Heart right ventricle (tissue), 16 donors: ENCODE data around the gene CYB561D2. TPM values are rescaled to one million over a fixed set of nuclear protein-coding genes. Genes with fewer than 3 reads are reported as not detected.

Source experiments
- ATAC-seq, 8 donors: fragments of 200-7000 bp; cut with Tn5 transposase; one replicate each; pipeline ENCODE4 v1.9.1; 2020; ENCODE audit warnings: mild to moderate bottlenecking in 8 of 8, moderate library complexity in 8 of 8, moderate number of reproducible peaks in 1 of 8
- DNase-seq, 2 donors: peaks; one replicate each; pipeline ENCODE4 v3.0.0-alpha.2; 2020
- H3K27ac ChIP-seq, 10 donors: fragments of 200-600 bp; sonication (generic) in 2 of 10; one replicate each; pipeline versions ENCODE4 v1.5.0 to v1.8.0; 2020 to 2022; ENCODE audit warnings: mild to moderate bottlenecking in 3 of 10
- H3K27me3 ChIP-seq, 7 donors: fragments of 200-600 bp; one replicate each; pipeline ENCODE4 v1.8.0; 2021 to 2022; ENCODE audit warnings: mild to moderate bottlenecking in 2 of 7
- H3K36me3 ChIP-seq, 9 donors: fragments of 200-600 bp; sonication (generic) in 1 of 9; one replicate each; pipeline versions ENCODE4 v1.5.0 to v1.8.0; 2020 to 2022; ENCODE audit warnings: mild to moderate bottlenecking in 2 of 9
- H3K4me1 ChIP-seq, 9 donors: fragments of 200-600 bp; sonication (generic) in 1 of 9; one replicate each; pipeline versions ENCODE4 v1.5.0 to v1.8.0; 2020 to 2022; ENCODE audit warnings: mild to moderate bottlenecking in 4 of 9
- H3K4me3 ChIP-seq, 10 donors: fragments of 200-600 bp; sonication (generic) in 2 of 10; one replicate each; pipeline versions ENCODE4 v1.5.0 to v1.8.0; 2020 to 2022; ENCODE audit warnings: mild to moderate bottlenecking in 7 of 10, moderate library complexity in 2 of 10
- H3K9me3 ChIP-seq, 11 donors: fragments of 200-600 bp in 10 of 11; sonication (generic) in 2 of 11; one replicate each; pipeline versions ENCODE4 v1.5.0 to v1.8.0; 2013 to 2022; ENCODE audit warnings: mild to moderate bottlenecking in 2 of 11, control low read depth in 1 of 11, moderate library complexity in 1 of 11
- WGBS, 2 donors: extraction: QIAGEN DNeasy Blood & Tissue Kit; methylation state at CpG; one replicate each; pipeline ENCODE4 v1.1.7; 2013; ENCODE audit warnings: inconsistent platforms in 1 of 2; 5-methylcytosine and 5-hydroxymethylcytosine counted together
- intact Hi-C, 10 donors: fragments of 100-400 bp; cut with DNase I; formaldehyde crosslinking; loops; one replicate each; pipeline versions ENCODE4 v1.11.1 to v1.14.2; 2022
- polyA plus RNA-seq, 2 donors: library from polyadenylated mRNA; stranded (reverse); fragments of 200-250 nt; gene quantifications; one replicate each; pipeline ENCODE4 v1.2.3, GENCODE V29; 2013
- total RNA-seq, 10 donors: library from RNA; stranded (reverse); fragmentation: NEBNext Ultra II Directional in 3 of 10; extraction: Animal tissue kit (Norgen Biotek cat#: 25700) in 3 of 10; gene quantifications; one replicate each; pipeline versions ENCODE4 v1.2.1 to v1.2.4, GENCODE V29; 2021 to 2023
- TF ChIP-seq, protein P1 (sequence below), 9 donors: fragments of 200-600 bp; sonication (generic) in 2 of 9; IDR thresholded peaks; one replicate each; pipeline versions ENCODE4 v1.5.0 to v1.8.0; 2021 to 2022; ENCODE audit warnings: antibody characterized with exemption in 9 of 9, mild to moderate bottlenecking in 5 of 9, moderate library complexity in 1 of 9
- donor health status: Arrhythmogenic right ventricular cardiomyopathy.
- donor health status: ischemic (EF 13 %, LVEDD 7.1; RV severe dilation, severe dysfunction).
- donor health status: healthy with polysubstance abuse.
- donor health status: DM: no; HTN: yes; CAD: no.
- donor health status: DM: no; HTN: no; CAD: no.
- donor health status: ischemic (EF 25% LVEDD 6.9; RV normal size, moderate dysfunction).
- donor health status: ischemic (EF 25% LVEDD 5.7; RV mildly dilated, moderate dysfunction).
- donor health status: healthy.
- donor health status: DM: yes; HTN: yes; CAD: no.
- donor health status: Ischemic cardiomyopathy.
- donor health status: ischemic (EF 35%, LVEDD 5.7; RV mildly dilated, moderate dysfunction).
- donor health status: nonischemic (EF 11% LVEDD 7.7; RV severe dilation, severe dysfunction).
- donor health status: DM: yes; HTN: yes; CAD: no.
- donor health status: PGD.
- donor health status: ischemic (EF 29% LVEDD 5.4; RV normal size, mild dysfunction).
- donor health status: nonischemic (EF 23%, LVEDD 6.1; RV moderate dilation, normal function).

CYB561D2 gene
- total and polyA plus RNA-seq, 12 donors: 3.9 to 21.8 (median 5.8) TPM

DNA sequence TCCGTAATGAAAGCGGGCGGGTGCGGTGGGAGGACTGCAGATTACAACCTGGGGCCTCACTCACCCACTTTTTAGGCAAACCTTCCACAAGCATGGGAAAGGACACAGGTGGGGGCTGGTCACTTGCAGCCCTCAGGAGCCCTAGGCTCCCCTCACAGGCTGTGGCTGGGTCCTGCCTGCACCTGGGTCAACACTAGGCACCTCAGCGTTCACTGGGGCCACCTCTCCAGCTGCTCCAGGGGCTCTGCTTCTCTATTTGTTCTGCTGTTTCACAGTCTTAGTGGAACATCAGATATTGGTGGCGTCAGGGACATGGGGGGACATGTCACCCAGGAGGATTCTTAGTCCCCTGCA lies 38.7 kb downstream of the CYB561D2 start:
- Histone ChIP-seq H3K27ac (no peak overlapping the region), H3K4me1 (peaks cover 9 to 33% (median 26%) of the 10 kb centered on the region in 9 donors), H3K4me3 (no peak overlapping the region), H3K27me3 (no peaks in the 10 kb centered on the region), H3K9me3 (no peaks in the 10 kb centered on the region), H3K36me3 (no peaks in the 10 kb centered on the region)
- WGBS, 2 donors: 93 to 96% methylated on average over 6 of the region's 6 CpGs
- intact Hi-C loops: no loop called here
- TF ChIP-seq, protein P1, sequence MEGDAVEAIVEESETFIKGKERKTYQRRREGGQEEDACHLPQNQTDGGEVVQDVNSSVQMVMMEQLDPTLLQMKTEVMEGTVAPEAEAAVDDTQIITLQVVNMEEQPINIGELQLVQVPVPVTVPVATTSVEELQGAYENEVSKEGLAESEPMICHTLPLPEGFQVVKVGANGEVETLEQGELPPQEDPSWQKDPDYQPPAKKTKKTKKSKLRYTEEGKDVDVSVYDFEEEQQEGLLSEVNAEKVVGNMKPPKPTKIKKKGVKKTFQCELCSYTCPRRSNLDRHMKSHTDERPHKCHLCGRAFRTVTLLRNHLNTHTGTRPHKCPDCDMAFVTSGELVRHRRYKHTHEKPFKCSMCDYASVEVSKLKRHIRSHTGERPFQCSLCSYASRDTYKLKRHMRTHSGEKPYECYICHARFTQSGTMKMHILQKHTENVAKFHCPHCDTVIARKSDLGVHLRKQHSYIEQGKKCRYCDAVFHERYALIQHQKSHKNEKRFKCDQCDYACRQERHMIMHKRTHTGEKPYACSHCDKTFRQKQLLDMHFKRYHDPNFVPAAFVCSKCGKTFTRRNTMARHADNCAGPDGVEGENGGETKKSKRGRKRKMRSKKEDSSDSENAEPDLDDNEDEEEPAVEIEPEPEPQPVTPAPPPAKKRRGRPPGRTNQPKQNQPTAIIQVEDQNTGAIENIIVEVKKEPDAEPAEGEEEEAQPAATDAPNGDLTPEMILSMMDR (IDR thresholded peaks at IDR 0.05): no peak
- no peak for DNase-seq
- ATAC-seq: no peak

DNA sequence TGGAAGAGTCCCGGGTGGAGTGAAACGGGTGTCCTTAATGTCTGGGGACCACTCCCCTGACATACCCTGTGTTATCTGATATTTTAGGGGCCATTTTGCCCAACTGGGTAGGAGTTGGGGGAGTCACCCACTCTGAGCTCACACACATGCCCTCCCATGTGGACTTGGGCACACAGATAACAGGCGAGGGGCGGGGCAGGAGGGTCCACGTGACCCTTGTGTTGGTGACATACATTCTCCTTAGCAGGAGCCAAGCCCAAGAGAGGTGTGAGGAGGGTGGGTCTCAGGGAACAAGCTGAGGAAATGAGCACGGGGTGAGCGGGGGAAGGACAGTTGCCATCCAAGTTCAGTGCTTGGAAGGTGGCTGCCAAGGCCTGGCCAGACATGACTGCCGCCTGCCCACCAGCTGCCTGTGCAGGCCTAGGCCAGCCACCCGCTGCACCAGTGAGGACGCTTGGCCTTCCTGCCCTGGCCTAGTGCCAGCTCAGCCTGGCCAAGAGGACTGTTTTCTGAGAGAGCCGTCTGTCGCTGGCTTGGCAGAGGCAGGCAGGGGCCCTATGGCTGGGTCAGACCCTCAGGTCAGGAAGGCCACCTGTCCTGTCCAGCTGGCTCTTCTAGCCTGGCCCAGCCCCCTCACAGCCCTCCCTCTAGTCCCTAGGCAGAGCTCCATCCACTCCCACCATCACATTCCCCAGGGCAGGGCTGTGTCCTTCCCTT lies 40.0 kb downstream of the CYB561D2 start:
- TF ChIP-seq, protein P1 (IDR thresholded peaks at IDR 0.05): no peak
- H3K36me3 ChIP-seq: no peaks in the 10 kb centered on the region
- H3K4me3 ChIP-seq: no peak overlapping the region
- H3K9me3 ChIP-seq: no peaks in the 10 kb centered on the region
- intact Hi-C loops: loop anchor here in 1 of 10 donors (1.0 kb wide), 1 partner anchor 31 kb away; the partner anchor contains the start of gene TMEM115
- H3K27me3 ChIP-seq: no peaks in the 10 kb centered on the region
- 46 to 54% methylated on average over 12 of the region's 12 CpGs for WGBS, 2 donors
- H3K4me1 ChIP-seq: peaks cover 9 to 33% (median 26%) of the 10 kb centered on the region in 9 donors
- DNase-seq: peak; percentile 68 to 79
- H3K27ac ChIP-seq: peak overlapping the region in 6 of 10 donors; percentile 47 to 73 (median 56)
- ATAC-seq: peak; percentile 69 to 90 (median 80)

DNA sequence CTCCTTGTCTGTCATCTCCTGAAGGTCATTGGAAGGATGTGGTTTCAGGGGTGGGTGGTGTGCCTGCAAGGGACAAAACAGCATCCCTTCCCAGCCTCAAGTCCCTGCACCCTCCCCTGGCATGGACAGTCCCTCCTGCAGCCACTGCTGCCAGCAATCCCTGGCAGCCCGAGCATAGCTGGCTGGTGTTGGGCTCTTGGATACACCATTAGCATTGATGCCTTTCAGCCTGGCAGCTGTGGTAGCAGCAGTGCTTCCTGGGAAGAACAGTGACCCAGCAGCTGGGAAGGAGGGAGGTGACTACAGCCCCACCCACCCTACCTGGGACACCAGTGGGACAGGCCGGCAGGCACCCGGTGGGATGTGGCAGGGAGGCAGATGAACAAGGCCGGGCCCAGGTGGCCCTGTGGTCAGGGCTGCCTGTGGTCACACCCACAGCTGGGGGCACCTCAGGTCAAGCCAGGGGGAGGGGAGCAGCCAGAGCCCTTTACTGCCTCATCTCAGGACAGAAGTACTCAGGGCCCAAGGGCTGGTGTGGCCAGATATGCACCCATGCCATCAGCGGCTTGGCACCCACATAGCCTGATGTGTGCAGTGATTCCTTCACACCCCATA lies 41.5 kb downstream of the CYB561D2 start:
- H3K36me3 ChIP-seq: no peaks in the 10 kb centered on the region
- no peak overlapping the region for H3K4me3 ChIP-seq
- H3K27me3 ChIP-seq: no peaks in the 10 kb centered on the region
- ATAC-seq (peak; percentile 62 to 86 (median 74)), DNase-seq (peak; percentile 44 to 52)
- 68 to 71% methylated on average over 5 of the region's 5 CpGs for WGBS, 2 donors
- peak overlapping the region in 5 of 10 donors; percentile 37 to 63 (median 41) for H3K27ac ChIP-seq
- intact Hi-C loops: no loop called here
- TF ChIP-seq, protein P1 (IDR thresholded peaks at IDR 0.05): no peak
- peaks cover 9 to 33% (median 26%) of the 10 kb centered on the region in 9 donors for H3K4me1 ChIP-seq
- H3K9me3 ChIP-seq: no peaks in the 10 kb centered on the region

DNA sequence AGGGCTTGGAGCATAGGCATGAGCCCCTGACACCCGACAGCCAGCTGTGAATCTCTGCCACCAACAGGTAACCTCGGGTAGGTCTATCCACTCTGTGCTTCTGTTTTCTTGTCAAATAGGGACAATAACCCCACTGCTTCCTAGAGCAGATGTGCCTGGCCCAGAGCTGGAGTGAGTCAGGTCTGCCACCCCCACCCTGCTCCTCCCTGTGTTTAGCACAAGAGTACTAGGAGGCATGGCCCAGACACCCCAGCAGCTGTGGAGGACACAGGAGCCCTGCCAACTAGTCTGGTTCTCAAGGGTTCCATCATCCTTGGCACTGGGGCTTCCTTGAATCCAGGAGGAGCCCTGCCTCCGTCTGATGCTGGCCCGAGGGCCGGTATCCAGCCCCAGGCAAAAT lies 42.4 kb downstream of the CYB561D2 start:
- peak overlapping the region in 1 of 10 donors; percentile 37 for H3K27ac ChIP-seq
- H3K27me3 ChIP-seq: no peaks in the 10 kb centered on the region
- TF ChIP-seq, protein P1 (IDR thresholded peaks at IDR 0.05): no peak

More for the DNA sequence above, 42.4 kb downstream of the CYB561D2 start:
- Histone ChIP-seq H3K4me3 (no peak overlapping the region), H3K4me1 (peaks cover 9 to 33% (median 26%) of the 10 kb centered on the region in 9 donors), H3K9me3 (no peaks in the 10 kb centered on the region), H3K36me3 (no peaks in the 10 kb centered on the region)
- 89 to 97% methylated on average over 5 of the region's 5 CpGs for WGBS, 2 donors
- ATAC-seq (no peak), DNase-seq (no peak)
- intact Hi-C loops: no loop called here
